Activated CD4-positive, alpha-beta T cell treated with anti-CD3 and anti-CD28 coated beads, Interleukin-2, amount 50 U/mL, for 16 hours (primary cell): ENCODE data around the gene RNPS1.

Experiments used
- DNase-seq: peaks from one replicate; pipeline ENCODE4 v3.0.0-alpha.2; 2020

The RNPS1 gene

GRCh38 chr16:2267913-2268666, at the start of gene RNPS1:
Gene RNPS1, minus strand, starts transcription at chr16:2268126. Its CDS starts 3,483 bp downstream, at chr16:2264643.
- DNase-seq = peak; percentile 95

GRCh38 chr16:2317231-2318020, 49.5 kb upstream of the RNPS1 start:
- no peak for DNase-seq

DNA sequence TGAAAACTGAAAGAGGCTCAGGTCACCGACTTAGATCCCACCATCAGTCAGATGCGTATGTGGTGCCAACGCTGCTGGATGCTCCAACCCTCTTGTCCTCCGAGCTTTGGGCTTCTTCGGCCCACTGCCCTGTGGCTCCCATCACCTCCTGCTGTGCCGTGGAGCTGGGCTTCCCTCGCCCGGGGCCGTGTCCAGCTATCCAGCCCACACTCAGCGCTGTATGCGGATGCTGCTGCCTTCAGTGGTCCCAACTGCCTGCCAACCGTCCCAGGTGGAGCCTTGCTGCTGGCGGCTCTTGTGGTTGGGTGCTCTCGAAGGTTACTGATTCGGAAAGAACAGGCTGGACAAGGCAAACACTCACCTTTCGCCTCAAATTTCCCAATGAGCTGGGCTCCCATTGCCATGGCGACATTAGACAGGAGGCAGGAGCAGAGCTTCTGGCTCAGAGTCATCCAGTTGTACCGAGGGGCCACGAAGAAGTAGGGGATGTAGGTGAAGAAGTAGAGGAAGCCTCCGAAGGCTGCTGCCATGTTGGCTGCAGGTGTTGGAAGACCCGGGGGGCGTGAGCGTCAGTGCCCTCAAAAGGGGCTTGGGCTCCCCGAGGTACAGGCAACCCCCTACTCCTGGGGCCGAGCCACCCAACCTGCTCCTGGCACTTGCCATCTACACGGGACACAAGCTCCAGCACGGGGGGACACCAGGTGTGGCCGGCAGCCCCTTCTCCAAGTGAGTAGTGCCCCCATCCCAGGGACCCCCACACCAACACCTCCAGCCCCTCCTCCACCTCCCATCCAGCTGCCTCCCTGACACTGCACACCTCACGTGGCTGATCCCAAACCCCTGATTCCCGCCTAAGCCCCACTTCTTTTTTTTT, 40.4 kb upstream of the RNPS1 start:
- no peak for DNase-seq

- no peak for DNase-seq
Measured at GRCh38 chr16:2299915-2300192, 31.9 kb upstream of the RNPS1 start.

- DNase-seq = no peak
Measured at GRCh38 chr16:2299121-2299914, 31.4 kb upstream of the RNPS1 start.

- DNase-seq = no peak
Measured at GRCh38 chr16:2298621-2299020, 30.7 kb upstream of the RNPS1 start.

DNA sequence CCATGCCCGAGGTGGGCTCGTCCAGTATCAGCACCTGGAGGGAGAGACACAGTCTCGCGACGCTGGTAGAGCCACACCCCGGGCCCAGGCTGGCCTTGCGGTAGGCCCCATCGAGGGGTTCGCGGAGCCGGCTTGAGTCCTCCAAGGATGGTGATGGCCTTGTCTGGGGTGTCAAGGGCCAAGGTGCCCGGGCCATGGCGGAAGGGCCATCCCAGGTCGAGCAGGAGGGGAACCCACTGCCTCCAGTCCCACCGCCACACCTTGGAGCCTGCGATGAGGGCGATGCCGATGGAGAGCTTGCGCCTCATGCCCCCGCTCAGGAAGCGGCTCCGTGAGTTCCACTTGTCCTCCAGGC, 29.6 kb upstream of the RNPS1 start:
- no peak for DNase-seq

GRCh38 chr16:2296661-2297505, 29.0 kb upstream of the RNPS1 start:
- DNase-seq = peak; percentile 16

- no peak for DNase-seq
Measured at GRCh38 chr16:2295056-2295798, 27.3 kb upstream of the RNPS1 start.

DNA sequence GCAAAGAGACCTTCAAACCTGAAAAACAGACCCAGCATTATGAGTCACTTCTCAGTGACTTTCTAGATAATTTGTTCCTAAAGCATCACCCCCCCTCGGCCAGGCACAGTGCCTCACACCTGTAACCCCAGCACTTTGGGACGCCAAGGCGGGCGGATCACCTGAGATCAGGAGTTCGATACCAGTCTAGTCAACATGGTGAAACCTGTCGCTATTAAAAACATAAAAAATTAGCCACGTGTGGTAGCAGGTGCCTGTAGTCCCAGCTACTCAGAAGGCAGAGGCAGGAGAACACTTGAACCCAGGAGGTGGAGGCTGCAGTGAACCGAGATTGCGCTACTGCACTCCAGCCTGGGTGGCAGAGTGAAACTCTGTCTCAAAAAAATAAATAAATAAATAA, 24.3 kb upstream of the RNPS1 start:
- no peak for DNase-seq

DNA sequence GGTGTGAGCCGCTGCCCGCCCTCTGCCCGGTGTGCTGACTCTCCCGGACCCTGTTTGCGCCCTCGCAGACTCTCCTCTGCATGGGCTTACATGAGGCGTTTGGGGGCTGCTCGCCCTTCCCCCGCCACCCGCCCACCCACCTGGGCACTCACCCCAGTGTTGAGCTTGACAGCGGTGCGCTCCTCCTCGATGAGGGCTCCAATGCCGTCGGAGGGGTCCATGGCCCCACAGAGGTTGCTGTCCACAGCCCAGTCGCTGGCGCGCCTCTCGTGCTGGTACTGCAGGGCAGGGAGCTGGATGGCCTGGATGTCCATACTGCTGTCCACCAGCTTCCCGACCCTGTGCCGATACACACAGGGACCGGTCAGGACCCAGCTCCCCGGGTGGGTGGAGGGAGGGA, 21.4 kb upstream of the RNPS1 start:
- no peak for DNase-seq

DNA sequence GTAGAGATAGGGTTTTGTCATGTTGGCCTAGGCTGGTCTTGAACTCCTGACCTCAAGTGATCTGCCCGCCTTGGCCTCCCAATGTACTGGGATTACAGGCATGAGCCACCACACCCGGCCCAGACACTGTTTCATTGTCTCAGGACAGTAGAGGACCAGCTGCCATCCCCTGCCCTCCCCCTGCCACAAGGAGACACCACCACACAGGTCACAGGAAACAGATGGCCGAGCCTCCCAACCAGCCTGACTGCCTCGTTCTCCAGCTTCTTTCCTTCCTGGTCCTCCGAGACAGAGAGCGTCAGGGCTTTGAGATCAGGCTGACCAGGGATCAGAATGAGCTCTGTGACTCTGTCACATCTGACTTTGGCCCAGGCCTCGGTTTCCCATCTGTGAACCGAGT, 20.8 kb upstream of the RNPS1 start:
- DNase-seq = no peak

DNA sequence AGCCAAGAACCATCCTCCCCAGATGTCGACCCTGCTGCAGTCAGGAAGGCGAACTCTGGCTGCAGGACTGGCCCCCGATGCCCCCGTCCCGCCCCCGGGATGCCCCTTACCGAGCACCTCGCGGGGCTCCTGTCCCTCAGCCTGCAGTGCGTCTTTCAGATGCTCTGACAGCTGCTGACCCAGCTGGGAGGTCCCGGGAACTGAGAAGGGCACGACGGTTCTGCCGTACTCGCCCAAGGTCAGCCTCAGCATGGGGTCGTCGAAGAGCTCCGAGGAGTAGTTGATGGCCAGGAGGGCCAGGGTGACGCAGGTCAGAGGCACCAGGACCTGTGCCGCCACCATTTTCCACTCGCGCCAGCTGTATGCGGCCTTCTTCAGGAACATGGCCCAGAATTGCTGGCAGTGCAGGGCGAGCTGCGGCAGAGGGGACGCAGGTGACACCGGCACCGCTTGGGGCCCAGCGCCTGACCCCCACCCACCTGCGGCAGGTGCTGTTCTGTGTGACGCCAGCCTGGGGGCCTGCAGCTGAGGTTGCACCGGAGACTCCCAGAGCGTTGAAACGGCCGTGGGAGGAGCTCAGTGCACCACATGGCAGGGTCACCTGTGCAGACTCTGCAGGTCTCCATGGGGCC, 20.1 kb upstream of the RNPS1 start:
- no peak for DNase-seq

- DNase-seq = no peak
Measured at GRCh38 chr16:2286550-2286949, 18.6 kb upstream of the RNPS1 start.

DNA sequence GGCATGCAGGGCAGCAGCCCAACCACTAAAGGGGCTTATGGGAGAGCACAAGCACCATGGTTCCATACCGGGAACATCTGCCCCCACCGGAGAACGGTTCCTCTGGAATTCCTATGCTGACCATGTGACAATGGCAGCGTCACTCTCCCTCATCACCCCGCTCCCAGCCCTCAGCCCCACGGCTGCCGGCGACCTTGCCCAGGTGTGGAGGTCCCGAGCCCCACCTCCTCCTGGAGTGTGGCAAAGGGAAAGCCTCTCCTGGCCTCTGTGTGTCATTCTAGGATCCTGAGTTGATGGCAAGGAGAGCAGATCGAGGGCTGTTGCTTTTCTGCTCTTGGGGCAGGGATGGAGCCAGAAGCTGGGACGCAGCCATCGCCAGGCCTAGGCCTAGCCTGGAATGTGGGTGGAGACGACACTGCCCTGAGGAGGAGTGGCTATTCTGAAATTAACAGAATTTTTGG, 17.8 kb upstream of the RNPS1 start:
- no peak for DNase-seq

DNA sequence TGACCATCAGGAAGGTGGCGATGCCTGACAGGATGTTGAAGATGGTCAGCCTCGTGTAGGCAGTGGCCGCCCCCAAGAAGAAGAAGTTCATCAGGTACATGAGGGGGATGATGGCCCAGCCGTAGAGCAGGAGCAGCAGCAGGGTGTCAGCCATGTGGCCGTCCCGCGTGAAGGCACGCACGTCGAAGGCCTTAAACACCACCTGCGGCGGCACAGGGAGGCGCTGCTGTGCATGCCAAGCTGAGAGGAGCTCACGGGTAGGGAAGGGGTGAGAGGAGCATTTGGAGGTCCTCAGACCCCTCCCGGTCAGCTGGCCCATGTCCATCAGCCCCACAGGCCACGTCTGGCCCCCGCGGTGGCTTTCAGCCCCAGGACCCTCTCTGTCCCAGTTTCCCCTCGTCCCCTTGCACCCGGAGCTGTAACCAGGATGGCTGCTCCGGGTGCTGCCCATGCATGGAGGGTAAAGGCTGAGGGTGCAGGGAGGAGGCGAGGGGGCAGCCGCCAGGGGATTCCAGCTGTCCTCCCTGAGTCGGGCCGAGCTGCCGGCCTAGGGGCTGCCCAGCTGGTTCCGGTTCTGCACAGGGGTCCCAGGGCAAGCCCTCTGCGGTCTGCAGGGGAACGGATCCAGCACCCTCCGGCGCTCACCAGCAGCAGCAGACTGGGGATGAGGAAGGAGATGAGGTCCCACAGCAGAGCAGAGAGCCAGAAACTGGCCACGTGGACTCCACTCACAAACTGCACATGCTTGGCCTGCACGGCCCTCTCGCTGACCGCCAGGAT, 17.1 kb upstream of the RNPS1 start:
- no peak for DNase-seq

DNA sequence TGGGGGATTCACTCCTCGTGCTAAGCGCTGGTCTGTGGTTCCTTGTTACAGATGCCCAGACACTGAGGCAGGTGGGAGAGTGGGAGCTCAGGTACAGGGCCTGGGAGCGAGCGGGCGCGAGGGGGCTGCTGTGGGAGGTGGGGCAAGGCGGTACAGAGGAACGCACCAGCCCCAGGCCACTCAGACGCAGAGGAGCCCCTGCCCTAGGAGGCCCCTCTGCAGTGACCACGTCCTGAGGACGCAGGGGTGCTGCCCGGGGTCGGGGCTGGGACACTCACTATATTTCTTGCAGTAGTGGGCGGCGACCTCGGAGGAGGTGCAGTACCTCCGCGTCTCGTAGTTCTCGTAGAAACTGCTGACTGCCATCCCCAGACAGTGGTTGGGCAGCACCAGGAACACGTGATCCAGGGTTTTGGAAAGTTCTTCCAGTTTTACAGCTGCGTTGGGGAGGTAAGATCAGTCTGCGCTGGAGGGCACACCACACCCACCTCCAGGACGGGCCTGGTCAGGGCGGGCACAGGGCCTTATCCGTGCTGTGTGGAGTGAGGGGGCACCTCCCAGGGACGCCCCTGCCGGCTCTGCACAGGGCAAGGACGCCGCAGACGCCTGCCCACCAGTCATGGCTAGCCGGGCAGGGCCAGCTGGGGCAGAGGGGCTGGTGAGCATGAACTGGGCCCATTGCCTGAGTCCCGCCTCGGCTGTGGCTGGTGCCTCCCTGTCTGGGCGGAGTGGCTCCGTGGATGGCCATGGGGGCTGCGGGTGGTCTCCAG, 16.3 kb upstream of the RNPS1 start:
- no peak for DNase-seq

GRCh38 chr16:2282866-2283555, 15.1 kb upstream of the RNPS1 start:
- DNase-seq = no peak
